H1 (cell line): ENCODE results near the gene DYNLT2. TPM values are rescaled to one million over a fixed set of nuclear protein-coding genes. Genes with fewer than 3 reads are reported as not detected.

Experiments used
- CTCF ChIA-PET: fragments of 300-600 bp; sonication (Branson Sonifier 250); formaldehyde crosslinking; loops from one replicate; lab custom pipeline; 2021; ENCODE audit not compliant: partially characterized antibody; lab: Charles Lee
- POLR2A ChIA-PET: fragments of 300-600 bp; sonication (Branson Sonifier 250); formaldehyde crosslinking; loops from one replicate; lab custom pipeline; 2021; ENCODE audit warnings: inconsistent platforms; ENCODE audit not compliant: partially characterized antibody; lab: Charles Lee
- DNase-seq, 2 experiments: peaks; one replicate each; pipeline versions ENCODE4 v3.0.0 to v3.0.0-alpha.2; 2010 to 2022; ENCODE audit warnings: low spot score in 2 of 2, low read depth in 1 of 2, mixed read lengths in 1 of 2
- FAIRE-seq: peaks from 2 replicates; lab custom pipeline; 2011; peaks lifted over from hg19 to GRCh38; lab: Jason Lieb, UNC
- H2AFZ ChIP-seq: 2 replicates; pipeline ENCODE4 v1.8.1; 2012; ENCODE audit warnings: low read length, inconsistent platforms
- H2AK5ac ChIP-seq: 2 replicates; pipeline ENCODE4 v1.6.1; 2013; ENCODE audit warnings: low read depth, low read length
- H2BK120ac ChIP-seq: replicated peaks from 2 replicates; pipeline ENCODE3; 2013; ENCODE audit warnings: low read depth, low read length, inconsistent platforms
- H2BK12ac ChIP-seq: 2 replicates; pipeline ENCODE4 v1.6.1; 2013; ENCODE audit warnings: low read depth, low read length
- H2BK15ac ChIP-seq: 2 replicates; pipeline ENCODE4 v1.6.1; 2013; ENCODE audit warnings: low read length
- H2BK20ac ChIP-seq: 2 replicates; pipeline ENCODE4 v1.6.1; 2013; ENCODE audit warnings: low read length
- H2BK5ac ChIP-seq: 2 replicates; pipeline ENCODE4 v1.6.1; 2013; ENCODE audit warnings: low read depth, low read length
- H3K14ac ChIP-seq: 2 replicates; pipeline ENCODE4 v1.6.1; 2013; ENCODE audit warnings: inconsistent platforms; ENCODE audit not compliant: insufficient read length
- H3K18ac ChIP-seq: 2 replicates; pipeline ENCODE4 v1.6.1; 2013; ENCODE audit warnings: low read length; ENCODE audit errors: extremely low read depth
- H3K23ac ChIP-seq: 2 replicates; pipeline ENCODE4 v1.6.1; 2013; ENCODE audit warnings: inconsistent platforms; ENCODE audit not compliant: insufficient read length
- H3K23me2 ChIP-seq: 2 replicates; pipeline ENCODE4 v1.6.1; 2013; ENCODE audit warnings: low read depth, low read length
- H3K27ac ChIP-seq: 2 replicates; pipeline ENCODE4 v1.6.1; 2011; ENCODE audit warnings: low read depth, low read length, inconsistent platforms
- H3K27me3 ChIP-seq, 4 experiments: replicated peaks in 1 of 4; 1 replicate in 1 of 4; 2 replicates in 3 of 4; pipeline versions ENCODE4 v1.6.1 to v1.8.1; 2011 to 2013; ENCODE audit warnings: low read length in 3 of 4, mild to moderate bottlenecking in 3 of 4, inconsistent platforms in 2 of 4, mixed read lengths in 2 of 4, moderate library complexity in 1 of 4; ENCODE audit not compliant: control insufficient read depth in 3 of 4, insufficient read depth in 3 of 4; ENCODE audit errors: extremely low read depth in 1 of 4
- H3K36me3 ChIP-seq, 4 experiments: 2 replicates each; pipeline versions ENCODE4 v1.6.1 to v1.8.1; 2011 to 2013; ENCODE audit warnings: mild to moderate bottlenecking in 4 of 4, low read length in 3 of 4, moderate library complexity in 2 of 4, control low read depth in 1 of 4, inconsistent platforms in 1 of 4; ENCODE audit not compliant: insufficient read depth in 4 of 4, control insufficient read depth in 2 of 4
- H3K4ac ChIP-seq: replicated peaks from 2 replicates; pipeline ENCODE3; 2013; ENCODE audit warnings: low read length, low read depth, mixed read lengths, inconsistent platforms; ENCODE audit not compliant: insufficient read length
- H3K4me1 ChIP-seq, 4 experiments: replicated peaks in 1 of 4; 1 replicate in 1 of 4; 2 replicates in 3 of 4; pipeline versions ENCODE4 v1.6.1 to v1.8.1; 2011 to 2013; ENCODE audit warnings: low read length in 3 of 4, inconsistent platforms in 2 of 4, mixed read lengths in 1 of 4; ENCODE audit not compliant: insufficient read depth in 4 of 4, control insufficient read depth in 3 of 4
- H3K4me2 ChIP-seq, 2 experiments: 2 replicates each; pipeline versions ENCODE4 v1.6.1 to v1.8.1; 2011 to 2013; ENCODE audit warnings: low read depth in 2 of 2, low read length in 2 of 2, control low read depth in 1 of 2, inconsistent platforms in 1 of 2, mild to moderate bottlenecking in 1 of 2; ENCODE audit not compliant: insufficient read depth in 1 of 2
- H3K4me3 ChIP-seq, 4 experiments: fragments of 200-600, 300-600 bp in 1 of 4; sonication (generic), shearing (Covaris generic), sonication (Bioruptor Twin) in 1 of 4; 2 replicates each; pipeline versions ENCODE4 v1.5.1 to v1.8.1; 2011 to 2016; ENCODE audit warnings: low read length in 4 of 4, low read depth in 3 of 4, control low read depth in 2 of 4, inconsistent platforms in 2 of 4, mild to moderate bottlenecking in 2 of 4, mixed read lengths in 1 of 4, moderate library complexity in 1 of 4; ENCODE audit not compliant: insufficient read depth in 2 of 4; ENCODE audit errors: extremely low read depth in 1 of 4
- H3K56ac ChIP-seq: replicated peaks from 2 replicates; pipeline ENCODE3; 2013; ENCODE audit warnings: low read depth, mild to moderate bottlenecking, mixed read lengths, low read length, inconsistent platforms; ENCODE audit not compliant: insufficient read length
- H3K79me1 ChIP-seq: 2 replicates; pipeline ENCODE4 v1.6.1; 2013; ENCODE audit warnings: low read depth, low read length, control low read depth
- H3K79me2 ChIP-seq, 2 experiments: 2 replicates each; pipeline versions ENCODE4 v1.6.1 to v1.8.1; 2012 to 2013; ENCODE audit warnings: low read length in 2 of 2, mild to moderate bottlenecking in 2 of 2, inconsistent platforms in 1 of 2; ENCODE audit not compliant: insufficient read depth in 2 of 2, control insufficient read depth in 1 of 2
- H3K9ac ChIP-seq, 4 experiments: replicated peaks in 1 of 4; 1 replicate in 1 of 4; 2 replicates in 3 of 4; pipeline versions ENCODE4 v1.6.1 to v1.8.1; 2011 to 2013; ENCODE audit warnings: low read depth in 3 of 4, low read length in 3 of 4, control low read depth in 2 of 4, mild to moderate bottlenecking in 2 of 4, moderate library complexity in 2 of 4, inconsistent platforms in 1 of 4; ENCODE audit errors: extremely low read depth in 1 of 4
- H3K9me3 ChIP-seq, 2 experiments: 2 replicates each; pipeline versions ENCODE4 v1.6.1 to v1.8.1; 2012 to 2013; ENCODE audit warnings: mild to moderate bottlenecking in 2 of 2, moderate library complexity in 2 of 2, control low read depth in 1 of 2, inconsistent platforms in 1 of 2, low read depth in 1 of 2, low read length in 1 of 2, mixed read lengths in 1 of 2; ENCODE audit not compliant: insufficient read depth in 2 of 2
- H4K20me1 ChIP-seq, 2 experiments: replicated peaks in 1 of 2; 2 replicates each; pipeline versions ENCODE3 to v1.8.1; 2011 to 2013; ENCODE audit warnings: inconsistent platforms in 2 of 2, low read length in 2 of 2, mild to moderate bottlenecking in 1 of 2; ENCODE audit not compliant: insufficient read depth in 2 of 2, control insufficient read depth in 1 of 2
- H4K5ac ChIP-seq: 2 replicates; pipeline ENCODE4 v1.6.1; 2013; ENCODE audit warnings: low read length, low read depth, mixed read lengths, inconsistent platforms; ENCODE audit not compliant: insufficient read length
- H4K8ac ChIP-seq: 2 replicates; pipeline ENCODE4 v1.8.0; 2013; ENCODE audit warnings: mild to moderate bottlenecking, moderate library complexity, low read length, inconsistent platforms; ENCODE audit not compliant: insufficient read depth; ENCODE audit errors: extremely low read depth
- H4K91ac ChIP-seq: replicated peaks from 2 replicates; pipeline ENCODE3; 2013; ENCODE audit warnings: low read length, mixed read lengths, inconsistent platforms; ENCODE audit not compliant: insufficient read length
- CHD1 ChIP-seq: IDR thresholded peaks from 2 replicates; pipeline ENCODE4 v1.6.1; 2012; ENCODE audit warnings: low read depth, low read length, improper control_type of control experiment
- RAD21 ChIP-seq, 2 experiments: IDR thresholded peaks in 1 of 2; conservative IDR thresholded peaks in 1 of 2; 2 replicates each; pipeline ENCODE4 v1.6.1; 2011; ENCODE audit warnings: low read depth in 2 of 2, low read length in 2 of 2, improper control_type of control experiment in 1 of 2, inconsistent platforms in 1 of 2, mild to moderate bottlenecking in 1 of 2, moderate library complexity in 1 of 2
- WGBS, 2 experiments: shearing (Covaris generic) in 1 of 2; methylation state at CpG; one replicate each; pipeline versions ENCODE4 v1.1.6 to v1.1.7; 2013 to 2015; ENCODE audit warnings: low lambda C conversion rate in 2 of 2, mixed read lengths in 2 of 2, inconsistent platforms in 1 of 2, low coverage in 1 of 2, missing lambda C conversion rate in 1 of 2; ENCODE audit not compliant: insufficient replicate concordance in 2 of 2, insufficient coverage in 1 of 2, insufficient read length in 1 of 2; ENCODE audit errors: extremely low coverage in 1 of 2, missing lambda C conversion rate in 1 of 2; 5-methylcytosine and 5-hydroxymethylcytosine counted together
- polyA plus RNA-seq, 7 experiments: library from polyadenylated mRNA; depleted of rRNA in 3 of 7; stranded (reverse) in 5 of 7; unstranded in 2 of 7; fragments of >200 nt in 5 of 7; fragments of 200-250 nt in 2 of 7; gene quantifications; 1 replicate in 5 of 7; 2 replicates in 1 of 7; 4 replicates in 1 of 7; pipeline versions ENCODE4 v1.2.1 to v1.2.3, GENCODE V29; 2011 to 2013; ENCODE audit warnings: missing spikeins in 2 of 7, mixed read lengths in 2 of 7
- total RNA-seq: library from RNA; stranded (reverse); fragmentation: NEBNext Ultra II Directional; extraction: Animal tissue kit (Norgen Biotek cat#: 25700); gene quantifications from 2 replicates; pipeline ENCODE4 v1.2.1, GENCODE V29; 2021

DYNLT2 gene
- total and polyA plus RNA-seq, 2 of the 8 experiments (the other 6 are each of a cell fraction or from before 2014, with no cell fraction given) = 0.48 to 1.8 TPM

DNA sequence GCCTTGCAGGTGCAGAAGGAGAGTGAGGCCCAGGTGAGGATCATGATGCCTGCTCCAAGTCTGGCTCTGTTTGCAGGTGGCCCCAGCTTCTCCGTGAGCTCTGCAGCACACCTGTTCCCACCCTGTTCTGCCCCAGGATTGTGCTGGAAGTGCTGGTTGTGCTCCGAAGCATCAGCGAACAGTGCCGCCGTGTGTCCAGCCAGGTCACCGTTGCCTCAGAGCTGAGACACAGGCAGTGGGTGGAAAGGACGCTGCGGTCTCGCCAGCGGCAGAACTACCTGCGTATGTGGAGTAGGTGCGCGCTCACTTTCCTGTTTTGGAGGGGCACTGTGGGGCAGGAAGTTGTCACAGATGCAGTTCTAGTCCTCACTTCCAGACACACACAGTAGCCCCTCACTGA, 25.0 kb upstream of the DYNLT2 start:
- Histone ChIP-seq H3K4me1 (no peaks in the 10 kb centered on the region), H3K36me3 (peaks cover 0 to 5% (median 0%) of the 10 kb centered on the region in 4 experiments; a peak in 1 of 8 replicates), H4K20me1 (peaks cover 0 to 2% of the 10 kb centered on the region in 2 experiments), H2BK5ac (no peak overlapping the region), H3K27ac (no peak overlapping the region), H3K9ac (no peak overlapping the region), H4K5ac (no peak overlapping the region), H3K23me2 (no peaks in the 10 kb centered on the region), H3K9me3 (no peaks in the 10 kb centered on the region), H3K27me3 (no peaks in the 10 kb centered on the region), H3K79me2 (no peaks in the 10 kb centered on the region), H2BK120ac (no peak overlapping the region), H2AFZ (no peak overlapping the region), H3K14ac (no peak overlapping the region), H3K4me3 (no peak overlapping the region), H4K91ac (no peak overlapping the region), H2BK20ac (no peak overlapping the region), H2AK5ac (no peak overlapping the region), H3K56ac (no peak overlapping the region), H3K4me2 (no peak overlapping the region), H2BK12ac (no peak overlapping the region), H3K18ac (no peak overlapping the region), H3K23ac (no peak overlapping the region), H3K79me1 (no peaks in the 10 kb centered on the region), H3K4ac (no peak overlapping the region), H2BK15ac (no peak overlapping the region), H4K8ac (no peak overlapping the region)
- DNase-seq (no peak), FAIRE-seq (no peak)
- TF ChIP-seq RAD21 (IDR thresholded peaks at IDR 0.05 in 1 of 2, conservative IDR thresholded peaks at IDR 0.05 in 1 of 2; ENCODE audit: low read depth in 2 of 2, low read length in 2 of 2) = peak in 1 of 2 experiments; percentile 26; a peak in 1 of 4 replicates
- TF ChIP-seq CHD1 = no peak
- POLR2A ChIA-PET = interaction anchor here (1.4 kb wide), 1 partner anchor 25 kb away, joined by 4 read pairs; the partner anchor contains the start of genes DYNLT2 and ERMARD
- WGBS, 2 experiments = 88% methylated on average over 13 of the region's 13 CpGs; no CpG with 5 or more reads in 1 of the 2 experiments
- CTCF ChIA-PET = interaction anchor here (0.7 to 1.5 kb wide), 3 partner anchors 9 to 57 kb away, joined by 4 read pairs; no protein-coding TSS in a partner anchor
